ENCODE results near the gene SNX3.

The SNX3 gene

DNA sequence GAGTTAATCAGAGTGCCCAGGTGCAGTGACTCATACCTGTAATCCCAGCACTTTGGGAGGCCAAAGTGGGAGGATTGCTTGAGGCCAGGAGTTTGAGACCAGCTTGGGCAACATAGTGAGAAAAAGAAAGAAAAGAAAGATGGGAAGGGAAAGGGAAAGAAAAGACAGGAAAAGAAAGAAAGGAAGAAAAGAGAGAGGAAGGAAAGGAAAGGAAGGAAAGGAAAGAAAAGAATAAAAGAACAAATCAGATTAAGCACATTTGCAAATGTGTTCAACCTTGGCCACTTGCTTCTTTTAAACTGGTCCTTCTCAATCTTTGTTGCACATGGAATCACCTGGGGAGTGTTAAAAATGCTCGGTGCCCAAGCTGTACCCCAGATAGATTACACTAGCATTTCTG is 67.0 kb downstream of the SNX3 start:
- no peak overlapping the region for H3K9ac ChIP-seq (ENCODE audit: low read depth in 1 of 2, low read length in 2 of 2)
- peaks cover 0 to 7% of the 10 kb centered on the region in 2 donors for H3K27me3 ChIP-seq (ENCODE audit: control insufficient read depth in 1 of 2, insufficient read depth in 2 of 2, low read length in 2 of 2)
- H3K9me3 ChIP-seq (ENCODE audit: control insufficient read depth in 1 of 2, low read length in 2 of 2) = no peaks in the 10 kb centered on the region
- no peaks in the 10 kb centered on the region for H3K36me3 ChIP-seq (ENCODE audit: control insufficient read depth in 1 of 2, insufficient read depth in 2 of 2, low read length in 2 of 2)
- no peak overlapping the region for H3K4me3 ChIP-seq (ENCODE audit: low read depth in 1 of 2, low read length in 2 of 2)
- H3K27ac ChIP-seq (ENCODE audit: low read depth, low read length) = no peak overlapping the region
- H3K4me1 ChIP-seq (ENCODE audit: control insufficient read depth in 1 of 2, insufficient read depth in 2 of 2, low read length in 2 of 2) = no peaks in the 10 kb centered on the region

DNA sequence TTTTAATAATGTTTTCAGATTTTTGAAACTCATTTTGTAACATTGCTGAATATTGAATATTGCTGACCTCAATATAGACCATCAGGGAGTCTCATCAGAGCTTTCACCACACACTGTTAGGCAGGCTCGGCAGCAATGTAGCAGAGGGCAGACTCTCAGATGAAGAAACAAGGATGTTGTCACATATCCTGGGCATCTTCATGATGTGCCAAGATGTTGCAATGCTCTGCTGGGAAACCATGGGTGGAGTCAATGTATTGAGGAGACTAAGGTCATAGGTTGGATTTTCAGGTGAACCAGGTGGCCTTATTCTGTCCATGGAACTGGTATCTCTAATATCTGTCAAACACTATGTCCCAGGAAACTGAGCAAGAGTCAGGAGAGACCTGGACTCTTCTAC is 67.7 kb downstream of the SNX3 start:
- H3K4me3 ChIP-seq (ENCODE audit: low read depth in 1 of 2, low read length in 2 of 2) = no peak overlapping the region
- H3K4me1 ChIP-seq (ENCODE audit: control insufficient read depth in 1 of 2, insufficient read depth in 2 of 2, low read length in 2 of 2) = no peaks in the 10 kb centered on the region
- H3K9ac ChIP-seq (ENCODE audit: low read depth in 1 of 2, low read length in 2 of 2) = no peak overlapping the region
- no peaks in the 10 kb centered on the region for H3K36me3 ChIP-seq (ENCODE audit: control insufficient read depth in 1 of 2, insufficient read depth in 2 of 2, low read length in 2 of 2)
- no peaks in the 10 kb centered on the region for H3K9me3 ChIP-seq (ENCODE audit: control insufficient read depth in 1 of 2, low read length in 2 of 2)
- H3K27me3 ChIP-seq (ENCODE audit: control insufficient read depth in 1 of 2, insufficient read depth in 2 of 2, low read length in 2 of 2) = peaks cover 0 to 8% of the 10 kb centered on the region in 2 donors
- no peak overlapping the region for H3K27ac ChIP-seq (ENCODE audit: low read depth, low read length)

DNA sequence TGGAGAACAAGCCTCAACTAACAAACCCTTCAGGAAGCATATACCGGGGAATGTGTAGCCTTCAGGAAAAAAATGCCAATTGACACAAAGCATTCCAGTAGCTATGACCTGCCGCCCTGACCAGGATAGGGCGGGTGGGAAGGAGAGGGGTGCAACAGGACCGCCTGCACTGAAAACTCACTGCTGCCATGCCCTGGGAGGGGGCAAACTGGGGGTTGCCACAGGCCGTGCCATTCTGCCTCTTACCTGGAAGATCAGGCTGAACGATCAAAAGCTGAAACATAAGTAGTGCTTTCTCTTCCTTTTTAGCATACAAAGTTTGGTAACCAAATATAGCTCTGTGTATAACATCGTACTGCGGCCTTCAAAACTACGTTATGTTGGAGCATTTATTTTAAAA is 73.3 kb downstream of the SNX3 start:
- Histone ChIP-seq H3K4me3 (ENCODE audit: low read depth in 1 of 2, low read length in 2 of 2) (no peak overlapping the region), H3K36me3 (ENCODE audit: control insufficient read depth in 1 of 2, insufficient read depth in 2 of 2, low read length in 2 of 2) (no peaks in the 10 kb centered on the region), H3K27me3 (ENCODE audit: control insufficient read depth in 1 of 2, insufficient read depth in 2 of 2, low read length in 2 of 2) (peaks cover 0 to 8% of the 10 kb centered on the region in 2 donors), H3K9ac (ENCODE audit: low read depth in 1 of 2, low read length in 2 of 2) (no peak overlapping the region), H3K4me1 (ENCODE audit: control insufficient read depth in 1 of 2, insufficient read depth in 2 of 2, low read length in 2 of 2) (no peaks in the 10 kb centered on the region), H3K9me3 (ENCODE audit: control insufficient read depth in 1 of 2, low read length in 2 of 2) (no peaks in the 10 kb centered on the region), H3K27ac (ENCODE audit: low read depth, low read length) (no peak overlapping the region)

DNA sequence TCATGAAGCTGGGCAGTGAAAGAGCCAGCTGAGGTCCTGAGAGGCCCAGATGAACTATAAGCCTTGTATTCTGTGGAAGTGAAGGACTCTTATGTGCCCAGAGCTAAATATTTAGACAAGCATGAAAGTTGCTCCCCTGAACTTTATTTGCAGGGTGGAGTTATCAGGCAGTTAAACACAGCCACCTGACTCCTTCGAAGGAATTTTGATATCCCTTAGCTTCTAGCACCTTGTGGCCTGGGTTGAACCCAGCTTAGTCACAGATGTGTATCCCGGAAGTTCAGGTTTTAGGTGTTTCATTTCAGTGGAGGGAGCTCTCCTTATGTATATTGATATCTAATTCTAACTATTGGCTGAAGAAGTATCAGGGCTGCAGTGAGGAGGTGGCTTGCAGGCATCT is 74.6 kb downstream of the SNX3 start:
- Histone ChIP-seq H3K27me3 (ENCODE audit: control insufficient read depth in 1 of 2, insufficient read depth in 2 of 2, low read length in 2 of 2) (peaks cover 5 to 8% of the 10 kb centered on the region in 2 donors), H3K9ac (ENCODE audit: low read depth in 1 of 2, low read length in 2 of 2) (no peak overlapping the region), H3K4me3 (ENCODE audit: low read depth in 1 of 2, low read length in 2 of 2) (no peak overlapping the region), H3K36me3 (ENCODE audit: control insufficient read depth in 1 of 2, insufficient read depth in 2 of 2, low read length in 2 of 2) (no peaks in the 10 kb centered on the region), H3K9me3 (ENCODE audit: control insufficient read depth in 1 of 2, low read length in 2 of 2) (no peaks in the 10 kb centered on the region), H3K27ac (ENCODE audit: low read depth, low read length) (no peak overlapping the region), H3K4me1 (ENCODE audit: control insufficient read depth in 1 of 2, insufficient read depth in 2 of 2, low read length in 2 of 2) (no peaks in the 10 kb centered on the region)

DNA sequence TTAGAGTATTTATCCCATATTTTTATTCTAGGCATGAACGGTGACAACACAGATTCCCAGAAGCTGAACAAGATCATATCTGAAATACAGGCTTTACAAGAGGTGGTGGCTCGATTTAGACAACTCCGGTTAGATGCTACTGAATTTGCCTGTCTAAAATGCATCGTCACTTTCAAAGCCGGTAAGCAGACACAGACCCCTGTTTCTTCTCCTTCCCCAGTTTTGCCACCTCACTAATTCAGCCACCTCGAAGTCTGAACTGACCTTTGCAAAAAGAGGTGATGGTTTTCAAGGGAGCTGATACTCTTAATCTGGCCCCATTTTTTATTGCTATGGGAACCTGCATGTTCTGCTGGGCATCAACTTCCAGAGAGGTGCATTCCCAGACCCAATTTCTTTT is 80.1 kb downstream of the SNX3 start:
- Histone ChIP-seq H3K9ac (ENCODE audit: low read depth in 1 of 2, low read length in 2 of 2) (no peak overlapping the region), H3K4me1 (ENCODE audit: control insufficient read depth in 1 of 2, insufficient read depth in 2 of 2, low read length in 2 of 2) (peaks cover 0 to 7% of the 10 kb centered on the region in 2 donors), H3K36me3 (ENCODE audit: control insufficient read depth in 1 of 2, insufficient read depth in 2 of 2, low read length in 2 of 2) (no peaks in the 10 kb centered on the region), H3K27ac (ENCODE audit: low read depth, low read length) (no peak overlapping the region), H3K9me3 (ENCODE audit: control insufficient read depth in 1 of 2, low read length in 2 of 2) (no peaks in the 10 kb centered on the region), H3K27me3 (ENCODE audit: control insufficient read depth in 1 of 2, insufficient read depth in 2 of 2, low read length in 2 of 2) (peaks cover 36 to 48% of the 10 kb centered on the region in 2 donors), H3K4me3 (ENCODE audit: low read depth in 1 of 2, low read length in 2 of 2) (no peak overlapping the region)

DNA sequence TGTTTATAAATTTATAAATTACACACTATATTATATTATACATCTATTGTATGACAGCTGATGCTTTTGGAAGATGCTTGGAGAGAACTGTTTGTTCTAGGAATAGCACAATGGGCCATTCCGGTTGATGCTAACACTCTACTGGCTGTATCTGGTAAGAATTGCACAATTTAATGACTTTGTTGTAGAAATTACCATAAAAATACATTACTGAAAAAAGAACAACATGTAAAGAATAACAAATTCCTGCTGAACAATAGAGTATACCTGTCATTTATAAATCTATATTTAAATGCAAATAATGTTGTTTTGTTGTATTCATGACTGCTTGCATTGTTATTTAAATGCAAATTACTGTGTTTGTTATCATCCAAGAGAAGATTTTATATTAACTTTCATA is 80.6 kb downstream of the SNX3 start:
- no peak overlapping the region for H3K27ac ChIP-seq (ENCODE audit: low read depth, low read length)
- H3K27me3 ChIP-seq (ENCODE audit: control insufficient read depth in 1 of 2, insufficient read depth in 2 of 2, low read length in 2 of 2) = peaks cover 41 to 54% of the 10 kb centered on the region in 2 donors
- no peak overlapping the region for H3K4me3 ChIP-seq (ENCODE audit: low read depth in 1 of 2, low read length in 2 of 2)
- H3K36me3 ChIP-seq (ENCODE audit: control insufficient read depth in 1 of 2, insufficient read depth in 2 of 2, low read length in 2 of 2) = no peaks in the 10 kb centered on the region
- H3K9ac ChIP-seq (ENCODE audit: low read depth in 1 of 2, low read length in 2 of 2) = no peak overlapping the region
- no peaks in the 10 kb centered on the region for H3K9me3 ChIP-seq (ENCODE audit: control insufficient read depth in 1 of 2, low read length in 2 of 2)
- peaks cover 3 to 12% of the 10 kb centered on the region in 2 donors for H3K4me1 ChIP-seq (ENCODE audit: control insufficient read depth in 1 of 2, insufficient read depth in 2 of 2, low read length in 2 of 2)

DNA sequence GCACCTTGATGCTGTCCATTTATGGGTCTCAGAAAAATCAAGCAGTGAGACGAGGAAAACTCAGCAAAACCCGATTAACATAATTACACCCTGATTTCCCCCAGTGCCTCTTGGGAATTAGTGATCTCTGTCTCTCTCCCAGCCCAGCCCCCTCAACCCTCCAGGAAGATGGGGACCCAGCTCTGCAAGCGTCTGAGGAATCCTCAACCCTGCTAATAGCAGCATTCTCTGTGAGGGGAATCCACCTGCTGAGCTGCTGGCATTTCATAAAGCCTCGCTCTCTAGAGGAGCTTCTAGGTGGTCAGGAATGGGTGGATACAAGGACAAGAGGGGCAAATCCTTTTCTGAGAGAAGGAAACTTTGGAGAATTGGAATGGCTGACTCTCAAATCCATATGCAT is 81.1 kb downstream of the SNX3 start:
- H3K27ac ChIP-seq (ENCODE audit: low read depth, low read length) = no peak overlapping the region

DNA sequence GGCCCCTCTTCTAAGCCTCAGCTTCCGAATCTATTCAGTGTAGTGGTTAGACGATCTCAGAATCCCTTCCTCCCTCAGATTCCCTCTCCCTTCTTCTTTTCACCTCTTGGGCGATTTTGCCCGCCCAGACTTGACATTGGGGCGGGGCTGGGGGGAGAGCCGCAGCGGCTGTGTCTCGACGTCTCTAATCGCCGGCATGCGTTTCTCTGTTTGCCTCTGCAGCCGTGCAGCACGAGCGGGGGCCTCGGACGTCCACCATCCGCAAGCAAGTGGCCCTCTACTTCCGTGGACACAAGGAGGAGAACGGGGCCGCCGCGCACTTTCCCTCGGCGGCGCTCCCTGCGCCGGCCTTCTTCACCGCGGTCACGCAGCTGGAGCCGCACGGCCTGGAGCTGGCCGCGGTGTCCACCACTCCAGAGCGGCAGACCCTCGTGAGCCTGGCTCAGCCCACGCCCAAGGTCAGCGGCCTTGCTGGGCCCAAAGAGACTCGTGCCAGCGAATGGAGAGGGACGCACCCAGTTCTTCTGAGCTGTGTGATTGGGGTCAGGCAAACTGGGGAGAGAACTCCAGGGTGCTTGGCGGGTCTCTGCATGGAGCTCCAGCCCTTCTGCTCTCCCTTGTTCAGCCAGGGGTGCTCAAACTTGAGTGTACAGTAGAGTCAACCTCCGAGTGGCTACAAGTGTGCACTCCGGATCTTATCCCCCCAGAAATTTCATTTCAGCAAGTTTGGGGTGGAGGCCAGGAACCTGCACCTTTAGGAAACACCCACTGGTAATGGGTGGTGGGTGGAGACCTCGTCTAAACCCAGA is 84.4 kb downstream of the SNX3 start:
- no peak overlapping the region for H3K9ac ChIP-seq (ENCODE audit: low read depth in 1 of 2, low read length in 2 of 2)

More for the DNA sequence above, 81.1 kb downstream of the SNX3 start:
- Histone ChIP-seq H3K27me3 (ENCODE audit: control insufficient read depth in 1 of 2, insufficient read depth in 2 of 2, low read length in 2 of 2) (peaks cover 46 to 59% of the 10 kb centered on the region in 2 donors), H3K9me3 (ENCODE audit: control insufficient read depth in 1 of 2, low read length in 2 of 2) (no peaks in the 10 kb centered on the region), H3K4me3 (ENCODE audit: low read depth in 1 of 2, low read length in 2 of 2) (no peak overlapping the region), H3K4me1 (ENCODE audit: control insufficient read depth in 1 of 2, insufficient read depth in 2 of 2, low read length in 2 of 2) (peaks cover 5 to 14% of the 10 kb centered on the region in 2 donors), H3K36me3 (ENCODE audit: control insufficient read depth in 1 of 2, insufficient read depth in 2 of 2, low read length in 2 of 2) (no peaks in the 10 kb centered on the region), H3K9ac (ENCODE audit: low read depth in 1 of 2, low read length in 2 of 2) (no peak overlapping the region)

DNA sequence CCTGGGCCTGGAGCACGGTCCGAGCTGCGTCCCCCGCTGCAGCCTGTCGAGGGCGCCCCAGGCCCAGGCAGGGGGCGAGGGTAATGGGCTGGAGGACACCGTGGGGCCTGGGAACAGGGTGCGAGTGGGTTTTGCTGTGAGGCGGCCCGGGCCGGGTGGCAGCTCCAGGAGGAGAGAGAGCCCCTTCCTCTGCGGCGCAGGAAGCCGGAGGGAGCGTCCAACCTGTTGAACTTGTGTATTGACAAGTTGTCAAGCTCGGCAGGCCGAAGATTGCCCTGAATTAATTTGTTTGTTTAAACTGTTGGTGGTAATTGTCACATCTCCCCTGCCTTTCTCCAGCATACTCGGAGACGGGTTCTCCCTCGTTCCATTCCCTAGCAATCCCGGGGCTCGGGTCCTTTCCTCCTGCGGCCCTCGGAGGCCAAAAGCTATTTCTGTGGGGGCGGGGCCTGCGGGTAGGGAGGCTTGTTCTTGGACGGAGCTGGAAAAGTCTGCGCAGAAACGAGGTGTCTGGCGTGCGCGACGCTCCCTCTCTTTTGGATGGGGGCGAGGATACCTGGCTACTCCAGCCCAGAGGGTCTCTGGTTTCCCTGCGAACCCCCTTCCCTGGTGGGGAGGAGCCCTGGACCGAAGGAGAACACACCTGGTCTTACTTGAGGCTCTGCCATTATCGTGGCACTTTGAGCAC is 85.1 kb downstream of the SNX3 start:
- Histone ChIP-seq H3K4me3 (ENCODE audit: low read depth in 1 of 2, low read length in 2 of 2) (peak overlapping the region; percentile 40 to 57), H3K36me3 (ENCODE audit: control insufficient read depth in 1 of 2, insufficient read depth in 2 of 2, low read length in 2 of 2) (no peaks in the 10 kb centered on the region), H3K4me1 (ENCODE audit: control insufficient read depth in 1 of 2, insufficient read depth in 2 of 2, low read length in 2 of 2) (peaks cover 5 to 14% of the 10 kb centered on the region in 2 donors), H3K9ac (ENCODE audit: low read depth in 1 of 2, low read length in 2 of 2) (no peak overlapping the region), H3K27me3 (ENCODE audit: control insufficient read depth in 1 of 2, insufficient read depth in 2 of 2, low read length in 2 of 2) (peaks cover 77 to 97% of the 10 kb centered on the region in 2 donors), H3K27ac (ENCODE audit: low read depth, low read length) (no peak overlapping the region), H3K9me3 (ENCODE audit: control insufficient read depth in 1 of 2, low read length in 2 of 2) (no peaks in the 10 kb centered on the region)

More for the DNA sequence above, 84.4 kb downstream of the SNX3 start:
- Histone ChIP-seq H3K36me3 (ENCODE audit: control insufficient read depth in 1 of 2, insufficient read depth in 2 of 2, low read length in 2 of 2) (no peaks in the 10 kb centered on the region), H3K9me3 (ENCODE audit: control insufficient read depth in 1 of 2, low read length in 2 of 2) (no peaks in the 10 kb centered on the region), H3K27me3 (ENCODE audit: control insufficient read depth in 1 of 2, insufficient read depth in 2 of 2, low read length in 2 of 2) (peaks cover 72 to 91% of the 10 kb centered on the region in 2 donors), H3K4me1 (ENCODE audit: control insufficient read depth in 1 of 2, insufficient read depth in 2 of 2, low read length in 2 of 2) (peaks cover 5 to 14% of the 10 kb centered on the region in 2 donors), H3K27ac (ENCODE audit: low read depth, low read length) (no peak overlapping the region), H3K4me3 (ENCODE audit: low read depth in 1 of 2, low read length in 2 of 2) (peak overlapping the region; percentile 40 to 57)

DNA sequence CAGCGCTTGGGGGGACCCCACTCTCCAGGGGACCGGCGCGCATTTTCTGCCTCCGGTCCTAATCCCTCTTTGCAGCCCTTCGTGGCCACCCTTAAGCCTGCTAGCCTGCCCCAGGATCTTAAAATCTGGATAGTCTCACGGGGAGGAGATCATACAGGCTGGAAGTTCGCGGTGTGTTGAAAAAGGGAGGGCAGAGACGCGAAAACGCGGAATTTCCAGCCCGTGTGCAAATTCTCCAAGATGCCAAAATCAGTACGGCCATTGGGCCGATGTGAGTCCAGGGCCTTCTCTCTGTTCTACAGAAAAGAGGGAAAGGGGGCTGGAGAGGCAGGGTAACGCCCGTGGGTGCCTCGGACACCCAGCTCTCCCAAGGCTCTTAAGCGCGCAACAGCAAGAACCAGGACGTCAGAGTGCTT is 85.7 kb downstream of the SNX3 start:
- Histone ChIP-seq H3K9me3 (ENCODE audit: control insufficient read depth in 1 of 2, low read length in 2 of 2) (no peaks in the 10 kb centered on the region), H3K4me1 (ENCODE audit: control insufficient read depth in 1 of 2, insufficient read depth in 2 of 2, low read length in 2 of 2) (peaks cover 5 to 14% of the 10 kb centered on the region in 2 donors), H3K36me3 (ENCODE audit: control insufficient read depth in 1 of 2, insufficient read depth in 2 of 2, low read length in 2 of 2) (no peaks in the 10 kb centered on the region), H3K9ac (ENCODE audit: low read depth in 1 of 2, low read length in 2 of 2) (no peak overlapping the region), H3K4me3 (ENCODE audit: low read depth in 1 of 2, low read length in 2 of 2) (peak overlapping the region in 1 of 2 donors; percentile 57), H3K27ac (ENCODE audit: low read depth, low read length) (no peak overlapping the region), H3K27me3 (ENCODE audit: control insufficient read depth in 1 of 2, insufficient read depth in 2 of 2, low read length in 2 of 2) (peaks cover 82 to 97% of the 10 kb centered on the region in 2 donors)
